ENCODE data around the gene RTKN2. TPM values are rescaled to one million over a fixed set of nuclear protein-coding genes. Genes with fewer than 3 reads are reported as not detected.
A peak's percentile ranks its signal among the peaks of the same experiment; 100 is the strongest.

Gene RTKN2
- total RNA-seq, 2 donors from 2014 or later = 11.5 to 19.1 TPM

DNA sequence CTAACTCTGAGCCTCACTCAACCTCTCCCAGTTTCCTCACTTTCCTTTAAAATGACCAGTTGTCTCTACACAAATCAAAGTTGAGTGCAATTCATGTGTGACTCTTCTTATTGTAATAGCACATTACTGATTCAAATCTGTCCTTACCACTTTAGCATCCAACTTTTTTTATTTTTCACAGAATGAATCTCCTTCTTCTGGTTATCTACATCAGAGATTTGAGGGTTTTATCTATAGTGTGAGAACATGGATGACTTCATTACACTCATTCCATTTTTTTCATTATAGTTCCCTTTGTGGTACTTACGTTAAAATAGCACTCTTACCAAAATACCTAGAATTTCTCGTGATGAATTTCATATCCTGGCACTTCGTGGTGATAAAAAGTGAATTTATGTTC, 43.3 kb downstream of the RTKN2 start:
- 100% methylated on average over 3 of the region's 3 CpGs; no CpG with 5 or more reads in 1 of the 2 experiments for WGBS, 2 experiments (ENCODE audit: insufficient coverage in 1 of 2, insufficient read length in 1 of 2)
- H3K27ac Mint-ChIP-seq = no peak overlapping the region
- H3K27ac ChIP-seq (ENCODE audit: low read depth, low read length) = no peak overlapping the region

DNA sequence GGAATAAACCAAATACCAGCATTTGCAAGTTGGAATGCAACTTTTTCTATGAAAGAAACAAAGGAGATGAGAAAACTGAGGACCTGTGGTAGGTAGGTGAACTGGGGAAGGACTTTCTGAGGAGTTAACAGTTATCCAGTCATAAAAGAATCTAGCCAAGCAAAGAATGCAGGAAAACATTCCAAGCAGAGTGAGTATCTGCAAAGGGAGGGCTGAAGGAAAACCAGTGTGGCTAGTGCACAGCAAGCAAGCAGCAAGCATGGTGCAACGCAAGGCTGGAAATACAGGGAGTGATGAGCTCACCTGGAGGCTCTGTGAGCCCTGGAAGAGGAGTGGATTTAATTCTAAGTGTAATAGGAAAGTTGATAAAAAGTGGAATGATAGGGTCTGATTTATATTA, 44.0 kb downstream of the RTKN2 start:
- peaks cover 3% of the 10 kb centered on the region for H3K36me3 Mint-ChIP-seq (ENCODE audit: low read depth)
- H3K4me1 Mint-ChIP-seq = no peaks in the 10 kb centered on the region
- 70 to 98% methylated on average over 1 of the region's 1 CpG for WGBS, 2 experiments (ENCODE audit: insufficient coverage in 1 of 2, insufficient read length in 1 of 2)
- H3K4me3 Mint-ChIP-seq = no peak overlapping the region
- Histone ChIP-seq H3K4me3 (ENCODE audit: low read length) (no peak overlapping the region), H3K9me3 (ENCODE audit: control insufficient read depth, low read length) (no peaks in the 10 kb centered on the region), H3K36me3 (ENCODE audit: control insufficient read depth, insufficient read depth, low read length) (no peaks in the 10 kb centered on the region), H3K9ac (ENCODE audit: extremely low read depth, low read length, poor library complexity, severe bottlenecking) (no peak overlapping the region), H3K27me3 (ENCODE audit: control insufficient read depth, insufficient read depth, low read length, poor library complexity, severe bottlenecking) (no peaks in the 10 kb centered on the region), H3K27ac (ENCODE audit: low read depth, low read length) (no peak overlapping the region), H3K4me1 (ENCODE audit: control insufficient read depth, insufficient read depth, low read length) (no peaks in the 10 kb centered on the region)
- H3K9me3 Mint-ChIP-seq = no peaks in the 10 kb centered on the region
- no peaks in the 10 kb centered on the region for H3K27me3 Mint-ChIP-seq (ENCODE audit: insufficient read depth)
- peak; percentile 58 for DNase-seq
- H3K27ac Mint-ChIP-seq = no peak overlapping the region
- no peak for TF ChIP-seq CTCF (conservative IDR thresholded peaks at IDR 0.05)

More for the DNA sequence above, 43.3 kb downstream of the RTKN2 start:
- no peak for DNase-seq
- Histone ChIP-seq H3K4me3 (ENCODE audit: low read length) (no peak overlapping the region), H3K36me3 (ENCODE audit: control insufficient read depth, insufficient read depth, low read length) (no peaks in the 10 kb centered on the region), H3K9ac (ENCODE audit: extremely low read depth, low read length, poor library complexity, severe bottlenecking) (no peak overlapping the region), H3K27me3 (ENCODE audit: control insufficient read depth, insufficient read depth, low read length, poor library complexity, severe bottlenecking) (no peaks in the 10 kb centered on the region), H3K4me1 (ENCODE audit: control insufficient read depth, insufficient read depth, low read length) (no peaks in the 10 kb centered on the region), H3K9me3 (ENCODE audit: control insufficient read depth, low read length) (no peaks in the 10 kb centered on the region)
- H3K4me1 Mint-ChIP-seq = no peaks in the 10 kb centered on the region
- no peak overlapping the region for H3K4me3 Mint-ChIP-seq
- H3K27me3 Mint-ChIP-seq (ENCODE audit: insufficient read depth) = no peaks in the 10 kb centered on the region
- H3K9me3 Mint-ChIP-seq = no peaks in the 10 kb centered on the region
- peaks cover 3% of the 10 kb centered on the region for H3K36me3 Mint-ChIP-seq (ENCODE audit: low read depth)
- no peak for TF ChIP-seq CTCF (conservative IDR thresholded peaks at IDR 0.05)

DNA sequence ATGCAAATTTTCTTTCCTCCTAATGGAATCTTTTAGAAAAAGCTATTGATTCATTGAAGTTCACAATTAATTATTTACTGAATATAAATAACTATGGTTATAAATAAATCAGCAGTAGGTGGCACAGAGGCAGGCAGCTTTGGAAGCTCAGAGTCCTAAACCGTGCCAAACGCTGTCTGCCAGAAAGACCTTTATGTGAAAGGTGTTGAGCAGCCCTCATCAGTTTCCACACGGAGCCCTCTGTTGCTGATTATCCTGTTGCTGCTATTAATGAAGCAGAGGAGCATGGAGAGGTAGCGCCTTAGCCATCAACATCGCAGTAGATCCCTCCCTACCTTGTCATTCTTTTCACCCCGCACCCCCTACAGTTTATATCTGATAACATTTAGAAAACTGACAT, 51.0 kb downstream of the RTKN2 start:
- no peaks in the 10 kb centered on the region for H3K4me1 Mint-ChIP-seq

More for the DNA sequence above, 51.0 kb downstream of the RTKN2 start:
- no peaks in the 10 kb centered on the region for H3K27me3 Mint-ChIP-seq (ENCODE audit: insufficient read depth)
- Histone ChIP-seq H3K27ac (ENCODE audit: low read depth, low read length) (no peak overlapping the region), H3K36me3 (ENCODE audit: control insufficient read depth, insufficient read depth, low read length) (peaks cover 3% of the 10 kb centered on the region), H3K9me3 (ENCODE audit: control insufficient read depth, low read length) (no peaks in the 10 kb centered on the region), H3K9ac (ENCODE audit: extremely low read depth, low read length, poor library complexity, severe bottlenecking) (no peak overlapping the region), H3K4me1 (ENCODE audit: control insufficient read depth, insufficient read depth, low read length) (no peaks in the 10 kb centered on the region), H3K27me3 (ENCODE audit: control insufficient read depth, insufficient read depth, low read length, poor library complexity, severe bottlenecking) (no peaks in the 10 kb centered on the region), H3K4me3 (ENCODE audit: low read length) (no peak overlapping the region)
- H3K9me3 Mint-ChIP-seq = no peaks in the 10 kb centered on the region
- DNase-seq = no peak
- H3K4me3 Mint-ChIP-seq = no peak overlapping the region
- WGBS, 2 experiments (ENCODE audit: insufficient coverage in 1 of 2, insufficient read length in 1 of 2) = 57 to 100% methylated on average over 2 to 6 of the region's 6 CpGs
- TF ChIP-seq CTCF (conservative IDR thresholded peaks at IDR 0.05) = no peak
- no peaks in the 10 kb centered on the region for H3K36me3 Mint-ChIP-seq (ENCODE audit: low read depth)
- no peak overlapping the region for H3K27ac Mint-ChIP-seq
